HEK293 (cell line): ENCODE measurements around the gene FXN.

Experiments
- BCL11A ChIP-seq: fragments of 450-650 bp; formaldehyde crosslinking; IDR thresholded peaks from 2 replicates; pipeline ENCODE4 v1.5.1; 2016; ENCODE audit warnings: low read depth, missing biosample characterization, missing genetic modification characterization
- BCL6B ChIP-seq: fragments of 450-650 bp; formaldehyde crosslinking; IDR thresholded peaks from 2 replicates; pipeline ENCODE4 v1.5.1; 2017; ENCODE audit warnings: missing biosample characterization, missing genetic modification characterization
- ELK4 ChIP-seq: IDR thresholded peaks from 2 replicates; pipeline ENCODE4 v1.6.1; 2011; ENCODE audit warnings: mild to moderate bottlenecking, low read depth, low read length, borderline replicate concordance
- KLF7 ChIP-seq: fragments of 450-650 bp; formaldehyde crosslinking; IDR thresholded peaks from 2 replicates; pipeline ENCODE4 v1.5.1; 2016; ENCODE audit warnings: missing biosample characterization, missing genetic modification characterization, borderline replicate concordance
- OSR2 ChIP-seq: fragments of 450-650 bp; formaldehyde crosslinking; IDR thresholded peaks from 2 replicates; pipeline ENCODE4 v1.5.1; 2016; ENCODE audit warnings: missing biosample characterization, missing genetic modification characterization
- OVOL3 ChIP-seq: fragments of 450-650 bp; formaldehyde crosslinking; IDR thresholded peaks from 2 replicates; pipeline ENCODE4 v1.5.1; 2016; ENCODE audit warnings: missing biosample characterization, missing genetic modification characterization
- PATZ1 ChIP-seq: fragments of 450-650 bp; formaldehyde crosslinking; IDR thresholded peaks from 2 replicates; pipeline ENCODE4 v1.5.1; 2016; ENCODE audit warnings: missing biosample characterization, missing genetic modification characterization
- SP2 ChIP-seq: fragments of 450-650 bp; formaldehyde crosslinking; IDR thresholded peaks from 2 replicates; pipeline ENCODE4 v1.5.1; 2016; ENCODE audit warnings: missing biosample characterization, missing genetic modification characterization
- TSHZ1 ChIP-seq: fragments of 450-650 bp; formaldehyde crosslinking; IDR thresholded peaks from 2 replicates; pipeline ENCODE4 v1.5.1; 2016; ENCODE audit warnings: missing biosample characterization, missing genetic modification characterization, borderline replicate concordance
- ZIC2 ChIP-seq: fragments of 450-650 bp; formaldehyde crosslinking; IDR thresholded peaks from 2 replicates; pipeline ENCODE4 v1.5.1; 2016; ENCODE audit warnings: missing biosample characterization, missing genetic modification characterization
- ZNF16 ChIP-seq: fragments of 450-650 bp; formaldehyde crosslinking; IDR thresholded peaks from 2 replicates; pipeline ENCODE4 v1.5.1; 2016; ENCODE audit warnings: low read depth, missing biosample characterization, missing genetic modification characterization
- ZNF184 ChIP-seq: fragments of 450-650 bp; IDR thresholded peaks from 2 replicates; pipeline ENCODE4 v1.5.1; 2018; ENCODE audit warnings: missing biosample characterization, mild to moderate bottlenecking, missing genetic modification characterization
- ZNF274 ChIP-seq, 2 experiments: fragments of 200-500 bp in 1 of 2; fragments of 450-650 bp in 1 of 2; sonication (Bioruptor generic) in 1 of 2; formaldehyde crosslinking in 1 of 2; IDR thresholded peaks; 2 replicates each; pipeline versions ENCODE4 v1.5.1 to v1.6.1; 2014 to 2016; ENCODE audit warnings: borderline replicate concordance in 1 of 2, inconsistent platforms in 1 of 2, low read length in 1 of 2, missing biosample characterization in 1 of 2, missing genetic modification characterization in 1 of 2
- ZNF280C ChIP-seq: fragments of 450-650 bp; formaldehyde crosslinking; IDR thresholded peaks from 2 replicates; pipeline ENCODE4 v1.5.1; 2016; ENCODE audit warnings: missing biosample characterization, missing genetic modification characterization
- ZNF311 ChIP-seq: fragments of 450-650 bp; formaldehyde crosslinking; IDR thresholded peaks from 2 replicates; pipeline ENCODE4 v1.5.1; 2017; ENCODE audit warnings: missing biosample characterization, missing genetic modification characterization, borderline replicate concordance
- ZNF324 ChIP-seq: fragments of 450-650 bp; formaldehyde crosslinking; IDR thresholded peaks from 2 replicates; pipeline ENCODE4 v1.5.1; 2016; ENCODE audit warnings: missing biosample characterization, missing genetic modification characterization
- ZNF350 ChIP-seq: fragments of 450-650 bp; formaldehyde crosslinking; IDR thresholded peaks from 2 replicates; pipeline ENCODE4 v1.5.0; 2017; ENCODE audit warnings: missing biosample characterization, mild to moderate bottlenecking, missing genetic modification characterization
- ZNF362 ChIP-seq: fragments of 450-650 bp; formaldehyde crosslinking; IDR thresholded peaks from 2 replicates; pipeline ENCODE4 v1.5.1; 2016; ENCODE audit warnings: missing biosample characterization, missing genetic modification characterization
- ZNF449 ChIP-seq: fragments of 450-650 bp; formaldehyde crosslinking; IDR thresholded peaks from 2 replicates; pipeline ENCODE4 v1.5.1; 2017; ENCODE audit warnings: missing biosample characterization, mild to moderate bottlenecking, missing genetic modification characterization, moderate library complexity
- ZNF521 ChIP-seq: fragments of 450-650 bp; formaldehyde crosslinking; IDR thresholded peaks from 2 replicates; pipeline ENCODE4 v1.5.1; 2017; ENCODE audit warnings: missing biosample characterization, mild to moderate bottlenecking, missing genetic modification characterization
- ZNF561 ChIP-seq: fragments of 450-650 bp; IDR thresholded peaks from 2 replicates; pipeline ENCODE4 v1.5.1; 2018; ENCODE audit warnings: missing biosample characterization, missing genetic modification characterization, borderline replicate concordance
- ZNF624 ChIP-seq: fragments of 450-650 bp; formaldehyde crosslinking; IDR thresholded peaks from 2 replicates; pipeline ENCODE4 v1.5.1; 2017; ENCODE audit warnings: missing biosample characterization, missing genetic modification characterization
- ZNF777 ChIP-seq: fragments of 450-650 bp; formaldehyde crosslinking; IDR thresholded peaks from 2 replicates; pipeline ENCODE4 v1.5.1; 2017; ENCODE audit warnings: missing biosample characterization, missing genetic modification characterization, borderline replicate concordance

Gene FXN

GRCh38 chr9:69035438-69036308 lies at the start of gene FXN (continued):
- TF ChIP-seq KLF7 (tag by site-specific recombination) (no peak), OVOL3 (no peak), ZNF324 (tag by site-specific recombination) (0 out of 2 replicates have a peak, but pooled peaks have one; percentile 27), OSR2 (tag by site-specific recombination) (no peak), ZIC2 (tag by site-specific recombination) (no peak), BCL6B (tag by site-specific recombination) (no peak), BCL11A (tag by site-specific recombination) (no peak), ZNF16 (tag by site-specific recombination) (no peak), ELK4 (no peak), ZNF274 (IDR thresholded peaks at IDR 0.05; ENCODE audit: low read length) (no peak), ZNF274 (tag by site-specific recombination; IDR thresholded peaks at IDR 0.05; ENCODE audit: borderline replicate concordance) (no peak), ZNF521 (no peak), ZNF777 (tag by site-specific recombination) (no peak), ZNF280C (tag by site-specific recombination) (no peak), SP2 (tag by site-specific recombination) (no peak), ZNF350 (tag by site-specific recombination) (no peak), ZNF561 (tag by site-specific recombination) (peak; percentile 80), ZNF624 (tag by site-specific recombination) (no peak), PATZ1 (tag by site-specific recombination) (no peak), ZNF449 (no peak), ZNF184 (tag by site-specific recombination) (0 out of 2 replicates have a peak, but pooled peaks have one; percentile 59), TSHZ1 (no peak), ZNF311 (tag by site-specific recombination) (no peak), ZNF362 (tag by site-specific recombination) (no peak)
